Left hindlimb (tissue), 1 donor: ENCODE results near the gene RNF14.

ENCODE experiments used
- DNase-seq: peaks from one replicate; pipeline ENCODE4 v3.0.0-alpha.2; 2018

RNF14 gene

DNA sequence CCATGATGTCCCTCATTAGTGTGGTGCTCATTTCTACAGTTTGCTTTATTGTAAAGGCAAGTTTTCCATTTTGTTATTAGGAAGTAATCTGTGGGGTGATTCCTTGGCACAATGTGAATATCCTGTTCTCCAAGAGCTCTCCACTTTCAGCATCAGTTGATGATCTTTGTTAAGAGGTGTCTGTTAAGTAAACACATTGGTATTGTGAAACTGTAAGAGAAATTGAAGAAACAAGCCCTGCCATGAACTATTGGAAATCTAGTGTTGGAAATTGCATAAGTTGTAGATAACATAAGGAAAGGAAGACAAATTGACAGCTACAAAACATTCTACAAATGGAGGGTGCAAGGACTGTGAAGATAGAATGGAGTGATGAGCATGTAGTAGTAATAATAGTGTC, 17.2 kb downstream of the RNF14 start:
- no peak for DNase-seq

DNA sequence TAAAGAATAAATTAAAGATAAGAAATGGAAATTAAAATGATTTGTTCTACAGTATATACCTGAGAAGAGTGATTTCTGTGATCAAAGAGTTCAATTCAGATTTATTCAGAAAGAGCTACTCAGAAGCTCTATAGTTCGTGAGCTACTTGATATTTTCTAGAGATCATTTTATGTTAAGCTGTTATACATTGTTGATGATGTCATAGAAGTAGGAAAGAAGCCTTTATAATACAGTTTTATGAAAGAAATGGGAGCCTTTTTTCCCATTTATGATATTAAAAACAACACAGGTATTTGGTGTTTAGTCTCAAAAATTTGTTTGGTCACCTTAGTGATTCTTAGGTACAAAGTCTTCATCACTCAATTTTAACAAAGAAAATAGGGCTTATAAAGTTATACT, 20.8 kb downstream of the RNF14 start:
- DNase-seq, result no peak

DNA sequence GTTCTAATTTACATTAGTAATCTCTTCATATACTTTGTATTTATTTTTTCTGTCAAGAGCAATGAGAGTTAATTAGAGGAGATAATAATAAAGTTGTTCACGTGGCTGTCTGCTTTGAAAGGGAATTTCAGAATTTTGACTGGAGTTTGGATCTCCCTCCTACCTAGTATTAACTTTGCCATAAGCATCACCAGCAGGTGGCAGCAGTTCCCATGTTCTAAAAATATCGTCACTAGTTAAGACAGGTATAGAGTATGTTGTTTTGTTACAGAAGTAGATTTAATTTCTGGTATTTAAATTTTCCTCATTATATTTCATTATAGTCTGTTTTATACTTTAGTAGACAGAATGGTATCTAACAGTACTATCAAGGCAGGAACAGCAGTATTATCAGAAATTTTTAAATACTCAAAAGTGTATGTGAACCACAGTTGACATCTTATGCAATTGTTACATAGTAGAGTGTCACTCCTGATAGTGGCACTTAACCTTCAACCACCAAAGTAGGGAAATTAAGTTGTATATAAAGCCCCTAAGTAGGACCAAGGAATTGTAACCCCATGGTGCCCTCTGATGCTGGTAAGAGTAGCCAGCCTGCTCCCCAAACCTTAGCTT, 23.6 kb downstream of the RNF14 start:
- DNase-seq, result peak; percentile 67

DNA sequence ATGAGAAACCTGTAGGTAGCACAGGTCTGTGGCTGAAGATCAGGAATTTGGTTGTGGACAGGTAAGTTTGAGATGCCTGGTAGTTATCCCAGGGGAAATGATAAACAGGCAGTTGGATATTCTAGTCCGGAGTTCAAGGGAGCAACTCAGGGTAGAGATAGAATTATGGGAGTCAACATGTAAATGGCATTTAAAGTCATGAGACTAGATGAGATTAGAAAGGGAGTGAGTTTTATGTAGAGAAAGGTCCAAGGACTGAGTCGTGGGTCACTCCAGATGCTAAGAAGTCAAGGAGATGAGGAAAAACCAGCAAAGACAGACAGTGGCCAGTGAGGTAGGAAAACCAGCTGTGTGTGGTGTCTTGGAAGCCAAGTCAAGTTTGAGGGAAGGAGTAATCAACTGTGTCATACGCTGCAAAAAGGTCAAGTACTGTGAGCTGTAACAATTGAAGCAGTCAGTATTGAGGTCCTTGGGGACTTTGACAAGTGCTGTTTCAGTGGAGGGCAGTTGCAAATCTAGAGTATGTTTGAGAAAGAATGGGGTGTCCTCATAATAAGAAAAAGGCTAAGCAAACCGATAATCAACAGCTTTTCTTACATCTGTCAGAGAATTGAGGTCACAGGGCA, 25.7 kb downstream of the RNF14 start:
- no peak for DNase-seq

DNA sequence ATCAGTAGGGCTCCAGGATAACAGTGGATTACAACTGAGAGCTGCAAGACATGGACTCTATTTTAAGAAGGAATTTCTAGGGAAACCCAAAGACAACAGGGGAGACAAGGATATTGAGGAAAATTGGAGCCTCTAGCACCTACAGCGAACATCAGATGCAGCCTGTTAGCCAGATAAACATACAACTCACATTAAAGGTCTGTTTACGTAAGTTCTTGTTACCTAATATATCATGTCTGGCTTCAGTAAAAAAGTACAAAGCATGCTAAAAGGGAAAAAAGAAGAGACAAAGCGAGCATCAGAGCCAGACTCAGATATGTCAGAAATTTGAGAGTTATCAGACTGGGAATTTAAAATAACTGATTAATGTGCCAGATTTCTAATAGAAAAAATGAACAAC, 26.8 kb downstream of the RNF14 start:
- DNase-seq, result no peak

DNA sequence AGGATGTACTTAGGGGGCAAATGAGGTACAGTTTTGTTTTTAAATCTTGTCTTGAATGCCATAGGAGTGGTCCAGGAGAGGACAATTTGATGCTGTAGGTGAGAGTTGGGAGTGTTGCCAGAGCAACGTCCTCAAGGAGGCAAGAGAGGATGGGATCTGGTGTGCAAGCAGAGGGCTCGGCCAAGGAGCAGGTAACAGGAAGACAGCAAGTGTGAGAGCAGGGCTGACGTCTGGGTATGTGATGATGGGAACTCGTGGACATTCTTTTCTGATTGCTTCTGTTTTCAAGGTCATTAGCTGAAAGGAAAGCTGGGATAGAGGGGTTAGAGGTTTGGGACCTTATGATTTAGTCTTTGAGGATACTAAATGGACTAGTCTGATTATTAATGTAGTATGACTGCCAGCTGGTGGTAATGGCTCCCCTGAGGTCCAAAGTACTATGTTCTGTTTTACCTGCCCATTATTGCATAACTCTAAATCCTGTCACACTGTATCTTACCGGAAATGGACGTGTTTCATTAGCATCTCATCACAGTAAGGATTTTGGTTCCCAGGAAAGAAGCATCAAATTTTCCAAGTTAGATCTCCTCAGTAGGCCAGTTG, 28.6 kb downstream of the RNF14 start:
- DNase-seq, result no peak

DNA sequence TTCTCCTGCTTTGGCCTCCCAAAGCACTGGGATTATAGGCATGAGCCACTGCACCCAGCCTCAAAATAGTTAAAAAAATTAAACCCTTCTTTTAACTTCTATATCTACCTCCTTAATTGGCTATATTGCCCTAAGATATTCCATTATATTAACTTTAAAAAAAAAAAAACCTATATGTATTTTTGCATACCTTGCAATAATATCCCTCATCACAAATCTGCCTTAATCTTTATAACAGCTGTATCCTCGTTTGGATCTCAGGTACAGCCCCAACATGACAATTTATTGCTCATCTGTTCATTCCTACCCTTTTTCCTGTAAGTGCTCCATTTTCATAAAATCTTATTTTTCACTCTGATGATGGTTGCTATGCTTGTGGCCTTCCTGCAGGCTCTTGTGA, 31.3 kb downstream of the RNF14 start:
- no peak for DNase-seq

DNA sequence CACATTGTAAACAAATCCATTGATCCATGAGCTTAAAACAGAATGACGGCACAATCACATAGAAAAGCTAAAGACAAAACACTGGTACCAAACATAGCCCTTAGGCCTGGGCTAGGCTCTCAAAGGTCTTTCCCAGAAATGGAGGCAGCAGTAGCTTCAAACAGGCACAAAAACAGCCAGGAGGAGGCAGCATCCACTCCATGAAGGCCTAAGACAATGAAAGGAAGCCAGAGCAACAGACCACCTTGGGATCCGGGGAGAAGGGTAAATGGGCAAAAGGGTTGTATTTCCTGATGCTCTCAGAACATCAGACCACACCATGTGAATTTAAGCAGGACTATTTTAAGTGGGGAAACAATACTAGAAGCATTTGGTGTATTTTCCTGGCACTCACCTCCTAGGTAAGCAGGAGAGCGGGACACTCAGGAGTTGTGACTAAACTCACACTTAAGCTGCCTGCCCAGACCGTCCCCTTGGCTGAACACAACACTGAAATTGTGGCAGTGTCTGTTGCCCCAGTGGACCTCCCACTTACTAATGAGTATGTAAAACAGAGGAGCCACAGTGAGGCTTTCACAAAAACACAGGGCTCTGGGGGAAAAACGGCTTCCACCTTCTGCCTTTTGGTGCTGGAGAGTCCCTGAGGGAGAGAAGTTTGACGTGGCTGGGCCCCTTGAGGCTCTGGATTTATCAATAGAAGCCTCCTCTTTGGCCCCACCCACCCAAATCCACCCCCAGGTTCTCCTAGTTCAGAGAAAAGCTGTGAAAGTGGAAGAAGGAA, 32.0 kb downstream of the RNF14 start:
- no peak for DNase-seq

DNA sequence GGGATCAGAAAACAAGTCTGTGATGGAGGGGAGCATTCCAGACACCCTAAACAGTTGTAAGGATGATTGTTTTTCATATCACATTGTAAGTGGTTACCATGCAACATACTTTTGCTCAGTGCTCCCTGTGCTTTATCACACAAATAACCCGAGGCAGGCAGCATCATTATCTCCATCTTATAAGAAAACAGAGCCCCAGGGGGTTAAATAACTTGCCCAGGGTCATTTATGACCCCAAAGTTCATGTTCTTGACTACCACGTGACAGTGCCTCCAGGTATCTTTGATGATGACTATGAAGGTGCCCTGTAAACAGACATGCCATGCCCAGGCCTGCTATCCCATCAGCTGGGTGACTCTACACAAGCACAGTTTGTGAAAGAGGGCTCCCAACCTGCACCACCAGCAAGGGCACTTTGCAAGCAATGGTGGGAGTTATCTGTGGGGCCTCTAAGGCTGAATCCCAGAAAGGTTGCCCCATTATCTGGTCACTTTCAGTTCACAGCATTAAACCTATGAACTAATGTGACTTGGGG, 34.4 kb downstream of the RNF14 start:
- no peak for DNase-seq

DNA sequence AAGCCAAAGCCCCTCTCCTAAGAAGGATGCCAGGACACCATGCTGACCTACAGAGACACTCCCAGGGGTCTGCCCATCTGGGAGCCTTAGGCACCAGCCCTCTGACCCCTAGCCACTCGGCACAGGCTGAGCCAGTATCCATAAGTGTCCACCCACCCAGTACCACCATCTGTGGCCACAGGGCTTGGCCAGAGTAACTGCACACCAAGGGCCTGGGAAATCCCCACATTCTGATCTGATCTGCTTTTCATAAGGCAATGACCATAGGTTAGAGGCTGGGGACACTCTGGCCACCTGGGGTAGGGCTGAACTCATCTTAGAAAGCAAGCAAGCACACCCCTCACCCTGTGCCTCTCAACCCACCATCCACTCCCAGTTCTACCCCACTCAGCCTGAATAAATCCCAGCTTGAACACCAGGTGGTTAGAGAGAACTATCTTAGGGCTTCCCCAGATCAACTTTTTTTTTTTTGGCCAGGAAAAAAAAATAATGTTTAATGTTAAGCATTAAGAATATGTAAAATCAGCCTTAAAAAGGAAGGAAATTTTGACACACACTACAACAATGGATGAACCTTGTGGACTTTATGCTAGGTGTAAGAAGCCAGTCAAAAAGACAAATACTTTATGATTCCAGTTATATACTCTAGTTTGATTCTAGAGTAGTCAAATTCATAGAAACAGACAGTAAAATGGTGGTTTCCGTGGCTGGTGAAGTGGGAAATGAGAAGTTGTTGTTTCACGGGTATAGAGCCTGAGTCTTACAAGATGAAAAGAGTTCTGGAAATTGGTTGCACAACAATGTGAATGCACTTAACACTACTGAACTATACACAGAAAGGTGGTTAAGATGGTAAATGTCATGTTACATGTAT, 37.7 kb downstream of the RNF14 start:
- no peak for DNase-seq

DNA sequence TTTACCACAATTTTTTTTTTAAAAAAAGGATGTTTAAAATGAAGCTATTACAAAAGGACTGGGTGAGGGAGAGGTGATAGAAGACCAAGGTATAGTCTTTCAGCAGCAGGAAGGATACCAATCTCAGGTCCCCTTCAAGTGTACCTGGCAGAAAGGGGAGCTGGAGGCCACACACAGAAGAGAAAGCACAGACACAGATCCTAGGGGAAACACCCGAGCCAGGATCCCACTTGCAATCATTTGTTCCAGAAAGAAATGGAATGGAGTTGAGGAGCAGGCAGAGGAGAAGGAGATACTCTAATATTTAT, 38.3 kb downstream of the RNF14 start:
- no peak for DNase-seq

DNA sequence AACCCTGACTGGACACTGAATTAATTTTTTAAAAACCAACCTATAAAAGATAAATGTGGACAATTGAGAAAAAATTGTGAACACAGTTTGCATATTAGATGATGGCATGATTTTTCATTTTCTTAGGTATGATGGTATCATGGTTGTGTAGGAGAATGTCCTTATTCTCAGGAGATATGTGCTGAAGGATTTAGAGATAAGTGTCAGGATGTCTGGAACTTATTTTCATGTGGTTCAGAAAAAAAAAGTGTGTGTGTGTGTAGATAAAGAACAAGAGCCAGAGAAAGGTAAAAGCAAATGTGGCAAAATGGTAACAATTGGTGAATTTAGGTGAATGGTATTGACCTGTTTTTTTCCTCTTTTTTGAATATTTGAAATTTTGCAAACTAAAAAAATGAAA, 39.9 kb downstream of the RNF14 start:
- DNase-seq, result no peak

DNA sequence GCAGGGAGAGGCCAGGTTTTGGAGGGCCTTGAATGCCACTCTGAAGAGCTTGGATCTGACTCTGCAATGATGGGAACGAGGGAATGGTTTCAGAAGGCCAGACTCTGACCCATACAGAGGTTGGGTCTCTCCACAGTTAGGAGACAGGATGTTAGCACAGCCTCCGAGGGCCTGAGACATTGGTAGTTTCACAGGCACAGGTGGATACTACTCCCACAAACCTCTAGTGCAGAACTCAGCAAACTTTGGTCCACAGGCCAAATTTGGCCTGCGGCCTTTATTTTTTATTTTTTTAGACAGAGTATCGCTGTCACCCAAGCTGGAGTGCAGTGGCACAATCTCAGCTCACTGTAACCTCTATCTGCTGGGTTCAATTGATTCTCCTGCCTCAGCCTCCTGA, 41.0 kb downstream of the RNF14 start:
- no peak for DNase-seq

DNA sequence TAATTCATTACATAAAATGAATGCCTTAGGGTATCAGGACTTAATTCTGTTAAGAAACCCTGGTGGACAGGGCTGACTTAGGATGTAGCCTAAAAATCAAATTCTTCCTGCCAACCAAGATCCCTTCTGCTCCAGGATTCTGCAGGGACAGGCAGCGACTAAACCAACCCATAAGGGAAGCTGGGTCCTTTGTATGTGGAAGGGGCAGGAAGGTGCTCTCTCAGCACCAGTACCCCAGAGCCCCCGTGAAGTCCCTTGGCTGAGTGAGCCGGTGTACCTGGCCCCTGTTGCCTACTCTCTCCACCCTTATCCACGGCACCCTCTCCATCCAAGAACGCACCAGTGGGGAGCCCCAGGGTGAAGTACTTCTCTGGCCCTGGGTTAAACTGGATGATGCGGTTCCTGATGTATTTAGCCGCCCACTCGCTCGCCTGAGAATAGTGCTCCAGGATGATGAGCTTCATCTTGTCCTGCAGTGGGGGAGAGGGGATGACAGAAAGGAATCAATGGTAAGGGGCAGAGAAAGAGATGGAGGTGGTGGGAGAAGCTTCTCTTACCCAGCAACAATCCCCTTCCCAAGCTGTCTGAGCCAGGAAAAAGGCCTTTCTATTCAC, 42.8 kb downstream of the RNF14 start:
- DNase-seq, result no peak

DNA sequence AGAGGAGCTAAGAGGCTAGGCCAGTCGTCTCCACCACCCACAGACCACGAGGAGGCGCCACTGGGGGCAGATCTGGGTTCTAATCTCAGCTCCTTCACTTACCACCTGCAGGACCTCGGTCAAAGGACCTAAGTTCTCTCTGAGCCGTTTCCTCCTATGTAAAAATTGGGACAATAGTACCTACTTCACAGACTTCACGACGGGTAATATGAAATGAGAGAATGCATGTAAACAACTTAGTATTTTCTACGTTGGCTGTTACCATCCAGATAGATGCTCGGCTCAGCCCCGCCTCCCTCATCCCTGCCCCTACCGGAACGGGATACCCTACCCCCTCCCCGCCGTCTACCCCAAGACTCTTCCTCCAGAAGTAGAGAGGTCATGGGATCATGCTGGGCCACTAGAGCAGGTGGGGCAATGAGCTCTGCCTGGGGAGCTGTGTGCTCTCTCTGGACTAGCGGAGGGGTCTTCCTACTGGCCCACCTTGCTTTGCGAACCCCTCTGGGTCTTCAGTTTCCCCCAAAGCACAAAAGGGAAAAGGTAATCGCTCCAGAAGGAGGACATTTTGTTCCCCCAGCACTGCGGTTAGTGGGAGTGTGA, 43.4 kb downstream of the RNF14 start:
- DNase-seq, result peak; percentile 37

DNA sequence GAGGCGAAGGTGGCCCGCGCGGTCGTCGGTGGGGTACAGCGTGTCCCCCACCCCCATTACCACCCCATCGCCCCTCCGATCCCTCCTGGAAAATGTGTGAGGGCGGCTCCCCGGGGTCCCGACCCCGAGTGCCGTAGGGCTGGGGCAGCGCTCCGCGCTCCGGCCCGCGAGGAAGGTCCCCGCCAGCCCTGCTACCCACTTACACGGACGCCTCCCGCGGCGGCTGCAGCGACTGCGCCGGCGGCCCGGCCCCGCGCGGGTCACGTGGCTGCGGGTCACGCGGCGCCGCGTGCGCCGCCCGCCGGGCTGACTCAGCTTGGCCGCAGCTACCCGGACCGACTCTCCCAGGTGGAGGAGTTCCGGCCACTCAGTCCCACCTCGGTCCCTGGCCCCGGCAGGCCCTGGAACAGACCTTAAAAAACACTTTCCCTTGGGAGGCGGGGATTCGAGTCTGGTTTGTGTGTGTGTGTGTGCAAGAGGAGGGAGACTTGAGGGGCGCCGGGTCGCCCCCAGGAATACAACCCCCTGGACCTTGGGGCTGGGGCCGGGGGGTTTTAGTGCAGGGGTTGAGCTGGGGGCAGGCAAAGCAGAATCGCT, 44.0 kb downstream of the RNF14 start, which contains the start of gene GNPDA1:
Gene GNPDA1, minus strand, starts transcription at position 236 of the 597 bp plus-strand sequence. CDS start 992 bp downstream, outside the sequence.
- peak; percentile 82 for DNase-seq

DNA sequence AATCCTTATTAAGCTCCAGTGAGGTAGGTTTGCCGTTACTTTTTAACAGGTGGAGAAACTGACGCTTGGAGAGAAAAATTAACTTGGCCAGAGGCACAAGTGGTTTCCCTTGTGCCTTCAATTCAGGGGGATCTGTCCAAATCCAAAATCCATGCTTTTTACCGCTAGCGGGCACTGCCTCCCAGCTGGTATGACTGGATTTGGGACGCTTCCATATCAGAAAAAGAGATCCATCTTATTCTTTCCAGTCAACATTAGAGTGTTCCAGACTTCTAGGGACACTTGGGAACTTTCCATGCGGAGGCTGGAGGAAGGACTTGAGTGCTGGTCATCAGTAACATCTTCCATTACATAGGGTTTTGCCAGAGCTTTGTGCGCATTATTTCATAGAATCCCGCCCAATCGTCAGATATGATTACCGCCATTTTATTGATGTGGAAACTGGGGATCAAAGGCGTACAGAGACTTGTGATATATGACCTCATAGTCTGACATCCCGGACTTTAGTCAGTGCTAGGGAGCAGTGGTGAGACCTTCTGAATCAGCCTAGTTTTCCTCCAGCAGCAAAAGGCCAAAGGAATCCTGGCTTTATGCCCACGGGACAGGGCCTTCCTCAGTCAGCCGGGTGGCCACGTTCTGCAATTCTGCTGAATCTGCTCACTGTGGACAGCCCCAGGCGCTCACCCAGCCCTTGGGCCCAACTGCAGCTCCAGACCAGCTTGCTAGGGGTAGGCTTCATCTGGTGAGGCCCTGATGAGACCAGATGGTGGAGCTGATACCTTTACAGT, 45.0 kb downstream of the RNF14 start:
- DNase-seq, result peak; percentile 37

DNA sequence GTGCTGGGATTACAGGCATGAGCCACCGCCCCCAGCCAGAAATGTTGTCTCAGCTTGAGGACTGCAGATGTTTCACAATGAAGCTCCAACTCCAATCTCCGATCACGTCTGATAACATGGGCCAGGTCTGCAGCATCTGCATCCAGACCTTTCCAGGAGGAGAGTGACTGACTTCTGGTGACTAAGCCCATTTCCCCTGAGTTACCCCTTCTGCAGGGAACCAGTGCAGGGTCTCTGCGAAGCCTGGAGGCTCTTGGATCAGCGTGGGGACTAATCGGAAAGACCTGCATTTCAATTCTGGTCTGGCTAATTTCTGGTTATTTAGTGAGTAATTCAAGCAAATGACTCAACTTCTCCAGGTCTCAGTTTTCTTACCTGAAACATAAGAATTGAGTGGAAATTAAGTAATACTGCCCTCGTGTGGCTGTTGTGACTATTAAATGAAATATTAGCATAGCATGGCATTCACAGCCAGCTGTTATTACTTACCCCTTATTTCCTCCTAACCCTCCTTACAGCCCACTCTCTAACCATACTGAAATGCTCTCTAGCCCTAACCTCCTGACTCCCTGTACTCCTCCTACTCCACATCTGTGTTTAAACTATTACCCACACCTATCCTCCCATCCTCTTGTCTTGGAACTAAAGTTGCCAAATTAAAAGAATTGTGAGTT, 46.1 kb downstream of the RNF14 start:
- no peak for DNase-seq

DNA sequence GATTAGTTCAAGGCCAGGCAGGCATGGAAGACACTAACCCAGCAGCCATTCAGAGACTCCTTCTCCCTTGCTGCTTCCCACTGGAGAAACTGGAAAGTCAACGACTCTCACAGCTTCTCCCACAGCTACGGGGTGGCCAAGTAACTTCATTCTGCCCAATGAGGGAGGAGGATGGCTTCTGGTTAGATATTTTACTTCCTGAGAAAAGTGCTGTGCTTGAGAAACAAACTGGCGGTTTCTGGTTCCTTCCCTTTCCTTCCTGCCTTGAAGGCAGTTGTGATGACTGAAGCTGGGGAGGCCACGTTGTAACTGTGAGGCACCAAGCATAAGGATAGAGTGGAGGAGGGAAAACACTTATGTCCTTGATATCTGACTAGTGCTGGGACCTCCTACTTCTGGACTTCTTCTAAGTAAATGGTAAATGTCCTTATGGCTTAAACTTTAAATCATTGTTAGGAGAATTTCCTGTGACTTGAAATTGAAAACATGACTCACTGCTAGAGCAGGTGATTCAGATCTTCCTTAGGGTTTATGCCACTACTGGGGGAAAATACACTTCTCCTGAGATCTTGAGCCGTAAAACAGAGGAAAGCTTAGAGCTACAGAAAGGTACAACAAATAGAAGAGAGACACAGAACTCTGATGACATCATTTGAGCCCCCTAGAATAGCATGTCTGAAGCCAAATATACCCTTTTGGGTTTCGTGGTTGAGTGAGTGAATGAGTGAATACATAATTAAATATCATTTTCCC, 47.1 kb downstream of the RNF14 start:
- no peak for DNase-seq
